ENCODE data around the gene ASCL2. TPM values are rescaled to one million over a fixed set of nuclear protein-coding genes. Genes with fewer than 3 reads are reported as not detected.

The ASCL2 gene
- total and polyA plus RNA-seq, 2 donors (not counting 3 experiments of a cell fraction or from before 2014, with no cell fraction given) = not detected

- dilution Hi-C loops (cut with MboI; ENCODE audit: extremely low pct_ligation_motif_present, low sequenced_read_pairs) = no loop called here
- ChIA-PET POLR2A (no interaction called here), CTCF (no interaction called here)
- no peaks in the 10 kb centered on the region for H3K9me1 ChIP-seq (replicated peaks; ENCODE audit: control insufficient read depth, extremely low read depth, insufficient read depth, low read length)
- TF ChIP-seq JUN (IDR thresholded peaks at IDR 0.05; ENCODE audit: borderline replicate concordance, insufficient read depth, insufficient read length, low read depth) (no peak), MAX (IDR thresholded peaks at IDR 0.05; ENCODE audit: insufficient read depth, insufficient read length) (no peak), POLR2AphosphoS5 (IDR thresholded peaks at IDR 0.05; ENCODE audit: insufficient read depth, low read depth, low read length) (no peak), EZH2 (IDR thresholded peaks at IDR 0.05; ENCODE audit: borderline replicate concordance, low read depth, low read length, severe bottlenecking) (no peak), MYC (IDR thresholded peaks at IDR 0.05; ENCODE audit: low read depth, low read length) (no peak), FOS (IDR thresholded peaks at IDR 0.05; ENCODE audit: borderline replicate concordance, insufficient read depth, low read length) (no peak), POLR2A (IDR thresholded peaks at IDR 0.05; ENCODE audit: low read depth, low read length) (no peak)
- FAIRE-seq = no peak
- no peak overlapping the region for H2AFZ ChIP-seq (ENCODE audit: low read depth, low read length)
- no peaks in the 10 kb centered on the region for H3K4me1 ChIP-seq (ENCODE audit: control insufficient read depth, extremely low read depth, insufficient read depth, low read length)
- no peaks in the 10 kb centered on the region for H3K36me3 ChIP-seq (ENCODE audit: control insufficient read depth in 2 of 2, extremely low read depth in 1 of 2, insufficient read depth in 2 of 2, low read length in 2 of 2)
- no peaks in the 10 kb centered on the region for H3K9me3 ChIP-seq (replicated peaks; ENCODE audit: control insufficient read depth, insufficient read depth, low read length)
- no peak for DNase-seq (ENCODE audit: low read depth, low spot score)
- H3K79me2 ChIP-seq (ENCODE audit: control insufficient read depth, insufficient read depth, low read length) = no peaks in the 10 kb centered on the region
- H3K27ac ChIP-seq (ENCODE audit: insufficient read depth, low read depth, low read length) = no peak overlapping the region
- intact Hi-C loops (cut with micrococcal nuclease) = no loop called here
- peaks cover 6 to 10% of the 10 kb centered on the region in 2 experiments for H3K27me3 ChIP-seq (ENCODE audit: control insufficient read depth in 2 of 2, insufficient read depth in 2 of 2, low read length in 2 of 2)
- H3K4me2 ChIP-seq (ENCODE audit: insufficient read depth, low read length) = no peak overlapping the region
- no peaks in the 10 kb centered on the region for H4K20me1 ChIP-seq (replicated peaks; ENCODE audit: control insufficient read depth, extremely low read depth, insufficient read depth, low read length)
- H3K4me3 ChIP-seq (replicated peaks in 1 of 3; ENCODE audit: insufficient read depth in 1 of 3, low read depth in 1 of 3, low read length in 3 of 3) = no peak overlapping the region
- no peak overlapping the region for H3K9ac ChIP-seq (replicated peaks; ENCODE audit: extremely low read depth, insufficient read depth, low read length)
- no TSS peak for BruUV-seq (replicated peaks)
Observed at GRCh38 chr11:2221591-2221990, 48.8 kb downstream of the ASCL2 start.

GRCh38 chr11:2221024-2221423, 49.4 kb downstream of the ASCL2 start:
- no peaks in the 10 kb centered on the region for H3K4me1 ChIP-seq (ENCODE audit: control insufficient read depth, extremely low read depth, insufficient read depth, low read length)
- DNase-seq (ENCODE audit: low read depth, low spot score) (no peak), FAIRE-seq (no peak)
- no peaks in the 10 kb centered on the region for H3K9me3 ChIP-seq (replicated peaks; ENCODE audit: control insufficient read depth, insufficient read depth, low read length)
- no TSS peak for BruUV-seq (replicated peaks)
- H3K9ac ChIP-seq (replicated peaks; ENCODE audit: extremely low read depth, insufficient read depth, low read length) = no peak overlapping the region
- no peak overlapping the region for H3K4me2 ChIP-seq (ENCODE audit: insufficient read depth, low read length)
- dilution Hi-C loops (cut with MboI; ENCODE audit: extremely low pct_ligation_motif_present, low sequenced_read_pairs) (no loop called here), intact Hi-C loops (cut with micrococcal nuclease) (no loop called here)
- H3K36me3 ChIP-seq (ENCODE audit: control insufficient read depth in 2 of 2, extremely low read depth in 1 of 2, insufficient read depth in 2 of 2, low read length in 2 of 2) = no peaks in the 10 kb centered on the region
- ChIA-PET CTCF (no interaction called here), POLR2A (no interaction called here)
- no peak overlapping the region for H2AFZ ChIP-seq (ENCODE audit: low read depth, low read length)
- H3K27me3 ChIP-seq (ENCODE audit: control insufficient read depth in 2 of 2, insufficient read depth in 2 of 2, low read length in 2 of 2) = peaks cover 6 to 10% of the 10 kb centered on the region in 2 experiments
- H3K79me2 ChIP-seq (ENCODE audit: control insufficient read depth, insufficient read depth, low read length) = no peaks in the 10 kb centered on the region
- no peak overlapping the region for H3K27ac ChIP-seq (ENCODE audit: insufficient read depth, low read depth, low read length)
- H4K20me1 ChIP-seq (replicated peaks; ENCODE audit: control insufficient read depth, extremely low read depth, insufficient read depth, low read length) = no peaks in the 10 kb centered on the region
- no peak for TF ChIP-seq GATA2 (IDR thresholded peaks at IDR 0.05; ENCODE audit: insufficient read depth, insufficient read length, low read depth, low read length)
- TF ChIP-seq POLR2A (IDR thresholded peaks at IDR 0.05; ENCODE audit: low read depth, low read length) = no peak
- TF ChIP-seq CTCF (IDR thresholded peaks at IDR 0.05; ENCODE audit: extremely low read depth in 1 of 2, insufficient read depth in 1 of 2, low read depth in 1 of 2, low read length in 2 of 2) = no peak
- TF ChIP-seq FOS (IDR thresholded peaks at IDR 0.05; ENCODE audit: borderline replicate concordance, insufficient read depth, low read length) = no peak
- TF ChIP-seq MYC (IDR thresholded peaks at IDR 0.05; ENCODE audit: low read depth, low read length) = no peak
- no peak for TF ChIP-seq EZH2 (IDR thresholded peaks at IDR 0.05; ENCODE audit: borderline replicate concordance, low read depth, low read length, severe bottlenecking)
- TF ChIP-seq JUN (IDR thresholded peaks at IDR 0.05; ENCODE audit: borderline replicate concordance, insufficient read depth, insufficient read length, low read depth) = no peak
- TF ChIP-seq POLR2AphosphoS5 (IDR thresholded peaks at IDR 0.05; ENCODE audit: insufficient read depth, low read depth, low read length) = no peak
- TF ChIP-seq MAX (IDR thresholded peaks at IDR 0.05; ENCODE audit: insufficient read depth, insufficient read length) = no peak
- H3K4me3 ChIP-seq (replicated peaks in 1 of 3; ENCODE audit: insufficient read depth in 1 of 3, low read depth in 1 of 3, low read length in 3 of 3) = no peak overlapping the region
- H3K9me1 ChIP-seq (replicated peaks; ENCODE audit: control insufficient read depth, extremely low read depth, insufficient read depth, low read length) = no peaks in the 10 kb centered on the region

Data from endothelial cell of umbilical vein (primary cell).